H9 (cell line): ENCODE measurements around the gene ITPK1. TPM values are rescaled to one million over a fixed set of nuclear protein-coding genes. Genes with fewer than 3 reads are reported as not detected.

ENCODE experiments used
- DNase-seq: peaks from one replicate; pipeline ENCODE4 v3.0.0-alpha.2; 2017
- H2AFZ ChIP-seq: one replicate; pipeline ENCODE4 v1.6.1; 2013; ENCODE audit warnings: mild to moderate bottlenecking, low read length, control low read depth, moderate library complexity
- H2AK5ac ChIP-seq: 2 replicates; pipeline ENCODE4 v1.6.1; 2013; ENCODE audit warnings: low read length, control low read depth, mixed read lengths; ENCODE audit not compliant: insufficient read length
- H2BK120ac ChIP-seq: one replicate; pipeline ENCODE4 v1.6.1; 2013; ENCODE audit warnings: low read depth, mild to moderate bottlenecking, low read length, control low read depth, inconsistent platforms; ENCODE audit not compliant: poor library complexity, severe bottlenecking
- H2BK12ac ChIP-seq: 2 replicates; pipeline ENCODE4 v1.6.1; 2013; ENCODE audit warnings: low read length, control low read depth, mixed read lengths, low read depth; ENCODE audit not compliant: insufficient read length
- H2BK15ac ChIP-seq: 2 replicates; pipeline ENCODE4 v1.6.1; 2013; ENCODE audit warnings: low read depth, low read length, control low read depth
- H2BK20ac ChIP-seq: one replicate; pipeline ENCODE4 v1.6.1; 2013; ENCODE audit warnings: low read depth, mild to moderate bottlenecking, low read length, control low read depth, inconsistent platforms; ENCODE audit not compliant: poor library complexity, severe bottlenecking
- H2BK5ac ChIP-seq: 2 replicates; pipeline ENCODE4 v1.6.1; 2013; ENCODE audit warnings: low read length, control low read depth, mixed read lengths; ENCODE audit not compliant: insufficient read length
- H3K14ac ChIP-seq: 2 replicates; pipeline ENCODE4 v1.6.1; 2013; ENCODE audit warnings: low read length, control low read depth; ENCODE audit not compliant: insufficient read depth
- H3K18ac ChIP-seq: 2 replicates; pipeline ENCODE4 v1.6.1; 2013; ENCODE audit warnings: low read depth, mild to moderate bottlenecking, mixed read lengths, low read length, control low read depth; ENCODE audit not compliant: insufficient read length
- H3K23ac ChIP-seq: 2 replicates; pipeline ENCODE4 v1.6.1; 2013; ENCODE audit warnings: low read length, control low read depth, mixed read lengths, low read depth; ENCODE audit not compliant: insufficient read length
- H3K23me2 ChIP-seq: 2 replicates; pipeline ENCODE4 v1.6.1; 2013; ENCODE audit warnings: low read depth, mild to moderate bottlenecking, mixed read lengths, low read length, control low read depth; ENCODE audit not compliant: insufficient read length, poor library complexity, severe bottlenecking
- H3K27ac ChIP-seq: 2 replicates; pipeline ENCODE4 v1.5.1; 2013; ENCODE audit warnings: low read length, control low read depth, mixed read lengths, low read depth; ENCODE audit not compliant: insufficient read length
- H3K27me3 ChIP-seq: 2 replicates; pipeline ENCODE4 v1.6.1; 2013; ENCODE audit warnings: low read length, control low read depth, inconsistent platforms; ENCODE audit not compliant: insufficient read depth
- H3K4ac ChIP-seq: 2 replicates; pipeline ENCODE4 v1.6.1; 2013; ENCODE audit warnings: low read depth, mild to moderate bottlenecking, control low read depth, inconsistent platforms, low read length, moderate library complexity
- H3K4me1 ChIP-seq: 2 replicates; pipeline ENCODE4 v1.6.1; 2013; ENCODE audit warnings: low read length, control low read depth, inconsistent platforms; ENCODE audit not compliant: insufficient read depth
- H3K4me2 ChIP-seq: 2 replicates; pipeline ENCODE4 v1.6.1; 2013; ENCODE audit warnings: low read length, control low read depth, mixed read lengths; ENCODE audit not compliant: insufficient read length, insufficient read depth
- H3K56ac ChIP-seq: 2 replicates; pipeline ENCODE4 v1.6.1; 2013; ENCODE audit warnings: low read depth, mild to moderate bottlenecking, mixed read lengths, low read length, control low read depth; ENCODE audit not compliant: insufficient read length
- H3K79me1 ChIP-seq: 2 replicates; pipeline ENCODE4 v1.6.1; 2013; ENCODE audit warnings: low read depth, mild to moderate bottlenecking, moderate library complexity, low read length, control low read depth, inconsistent platforms; ENCODE audit not compliant: insufficient read depth, poor library complexity, severe bottlenecking
- H3K79me2 ChIP-seq: 2 replicates; pipeline ENCODE4 v1.6.1; 2013; ENCODE audit warnings: low read length, control low read depth, inconsistent platforms; ENCODE audit not compliant: insufficient read depth
- H3K9ac ChIP-seq: 2 replicates; pipeline ENCODE4 v1.6.1; 2013; ENCODE audit warnings: low read length, control low read depth, mixed read lengths; ENCODE audit not compliant: insufficient read length; ENCODE audit errors: extremely low read depth
- H3K9me3 ChIP-seq: one replicate; pipeline ENCODE4 v1.6.1; 2013; ENCODE audit warnings: low read depth, low read length, inconsistent platforms; ENCODE audit not compliant: control insufficient read depth
- H3T11ph ChIP-seq: one replicate; pipeline ENCODE4 v1.6.1; 2013; ENCODE audit warnings: mild to moderate bottlenecking, low read length, control low read depth, inconsistent platforms
- H4K20me1 ChIP-seq: one replicate; pipeline ENCODE4 v1.6.1; 2013; ENCODE audit not compliant: control insufficient read depth, insufficient read length, insufficient read depth
- H4K5ac ChIP-seq: 2 replicates; pipeline ENCODE4 v1.6.1; 2013; ENCODE audit warnings: low read depth, mild to moderate bottlenecking, mixed read lengths, low read length, control low read depth; ENCODE audit not compliant: insufficient read length
- H4K8ac ChIP-seq: replicated peaks from 2 replicates; pipeline ENCODE4 v1.6.1; 2013; ENCODE audit warnings: low read length, control low read depth, mixed read lengths, low read depth; ENCODE audit not compliant: insufficient read length
- H4K91ac ChIP-seq: 2 replicates; pipeline ENCODE4 v1.6.1; 2013; ENCODE audit warnings: low read depth, mild to moderate bottlenecking, moderate library complexity, mixed read lengths, low read length, control low read depth; ENCODE audit not compliant: insufficient read length
- H3K27ac Mint-ChIP-seq, 3 experiments: 2 replicates in 2 of 3; 3 replicates in 1 of 3; pipeline ENCODE4 v1.8.0; 2020 to 2021; ENCODE audit warnings: mixed read lengths in 3 of 3, mild to moderate bottlenecking in 1 of 3, moderate library complexity in 1 of 3
- H3K27me3 Mint-ChIP-seq: 2 replicates; pipeline ENCODE4 v1.8.0; 2021; ENCODE audit warnings: low read depth, mild to moderate bottlenecking, moderate library complexity, mixed read lengths
- H3K36me3 Mint-ChIP-seq, 3 experiments: 2 replicates in 2 of 3; 3 replicates in 1 of 3; pipeline ENCODE4 v1.8.0; 2020 to 2021; ENCODE audit warnings: low read depth in 3 of 3, mixed read lengths in 3 of 3; ENCODE audit not compliant: insufficient read depth in 1 of 3
- H3K4me1 Mint-ChIP-seq, 2 experiments: 2 replicates each; pipeline ENCODE4 v1.8.0; 2020; ENCODE audit warnings: mixed read lengths in 2 of 2
- H3K4me3 Mint-ChIP-seq, 2 experiments: 2 replicates in 1 of 2; 3 replicates in 1 of 2; pipeline ENCODE4 v1.8.0; 2020 to 2021; ENCODE audit warnings: mild to moderate bottlenecking in 2 of 2, mixed read lengths in 2 of 2, moderate library complexity in 1 of 2
- H3K9me3 Mint-ChIP-seq, 2 experiments: 2 replicates in 1 of 2; 3 replicates in 1 of 2; pipeline ENCODE4 v1.8.0; 2020; ENCODE audit warnings: mild to moderate bottlenecking in 2 of 2, mixed read lengths in 2 of 2, moderate library complexity in 1 of 2
- WGBS: extraction: QIAGEN DNeasy Blood & Tissue Kit; methylation state at CpG from one replicate; pipeline ENCODE4 v1.1.7; 2013; ENCODE audit warnings: missing lambda C conversion rate, low lambda C conversion rate, mixed read lengths; ENCODE audit not compliant: insufficient read length; ENCODE audit errors: extremely low coverage; 5-methylcytosine and 5-hydroxymethylcytosine counted together
- total RNA-seq: library from RNA; stranded (reverse); gene quantifications from 2 replicates; pipeline ENCODE4 v1.2.1, GENCODE V29; 2021
- TF ChIP-seq, protein P1 (sequence below): fragments of 200-600 bp; sonication (generic); conservative IDR thresholded peaks from 3 replicates; pipeline ENCODE4 v1.8.0; 2021; ENCODE audit warnings: antibody characterized with exemption, mild to moderate bottlenecking

Gene ITPK1
- total RNA-seq, 1 experiment from 2014 or later = 92.7 TPM

DNA sequence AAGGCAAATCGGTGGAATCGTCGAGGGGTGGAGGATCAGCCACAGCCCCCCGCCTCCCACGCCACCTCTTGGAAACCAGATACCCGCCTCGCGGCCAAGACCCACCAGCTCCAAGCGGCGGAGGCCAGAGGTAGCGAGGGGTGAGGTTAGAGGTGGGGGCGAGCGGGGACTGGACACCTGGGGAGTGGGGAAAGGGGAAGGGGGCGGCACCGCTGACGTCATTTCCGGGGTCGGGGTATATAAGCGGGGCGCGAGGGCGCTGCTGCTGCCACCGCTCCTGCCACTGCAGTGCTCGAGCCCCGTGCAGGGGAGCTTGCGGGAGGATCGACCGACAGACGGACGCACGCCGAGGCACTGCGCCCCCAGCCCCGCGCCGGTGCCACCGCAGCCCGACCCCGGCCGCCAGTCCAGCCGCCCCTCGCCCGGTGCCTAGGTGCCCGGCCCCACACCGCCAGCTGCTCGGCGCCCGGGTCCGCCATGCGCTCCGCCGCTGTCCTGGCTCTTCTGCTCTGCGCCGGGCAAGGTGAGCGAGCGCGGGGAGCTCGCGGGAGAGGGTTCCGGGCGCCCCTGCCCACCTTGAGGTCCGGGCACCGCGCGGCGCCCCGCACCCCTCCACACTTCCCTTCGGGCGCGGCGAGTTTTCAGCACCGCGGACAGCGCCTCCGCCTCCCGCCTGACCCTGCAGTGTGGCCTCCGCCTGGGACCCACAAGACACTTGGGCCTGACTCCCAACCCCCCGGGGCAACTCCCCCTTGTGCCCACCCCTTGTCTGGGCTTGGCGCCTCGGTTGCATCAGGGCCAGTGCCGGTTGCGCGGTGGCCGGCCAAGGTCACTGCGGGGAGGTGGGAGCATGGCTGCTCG lies 192.6 kb downstream of the ITPK1 start, which contains the start of gene CHGA:
Gene CHGA, plus strand, starts transcription at position 268 of the 861 bp plus-strand sequence. Its CDS starts 210 bp downstream, at position 478.
- no peak within 1 kb of the TSS for H2BK20ac ChIP-seq
- no peak within 1 kb of the TSS for H2AK5ac ChIP-seq
- no peak within 1 kb of the TSS for H4K91ac ChIP-seq
- H3K4me2 ChIP-seq = peak within 1 kb of the TSS; percentile 34
- peak within 1 kb of the TSS; percentile 83 for H3K14ac ChIP-seq
- no peak within 1 kb of the TSS for H2BK15ac ChIP-seq
- H3K79me1 ChIP-seq = no peaks in the 10 kb centered on the region
- H3K27ac ChIP-seq = no peak within 1 kb of the TSS
- Mint-ChIP-seq H3K9me3 (no peaks in the 10 kb centered on the region), H3K4me3 (peak within 1 kb of the TSS; percentile 79 to 94), H3K27me3 (peaks cover 67% of the 10 kb centered on the region), H3K4me1 (peaks cover 23 to 26% of the 10 kb centered on the region in 2 experiments), H3K36me3 (peaks cover 0 to 5% (median 0%) of the 10 kb centered on the region in 3 experiments; a peak in 2 of 7 replicates), H3K27ac (peak within 1 kb of the TSS in 1 of 3 experiments; percentile 90; a peak in 1 of 7 replicates)
- no peak within 1 kb of the TSS for H3K4ac ChIP-seq
- H3K4me1 ChIP-seq = no peaks in the 10 kb centered on the region
- no CpG with 5 or more reads among the region's 86 CpGs for WGBS
- H3T11ph ChIP-seq = no peak within 1 kb of the TSS
- no peak within 1 kb of the TSS for H3K56ac ChIP-seq
- no peak within 1 kb of the TSS for H2BK5ac ChIP-seq
- H3K9ac ChIP-seq = no peak within 1 kb of the TSS
- H4K8ac ChIP-seq = no peak within 1 kb of the TSS
- no peak within 1 kb of the TSS for H4K5ac ChIP-seq
- H3K27me3 ChIP-seq = no peaks in the 10 kb centered on the region; the same call in 1 of the 2 replicates
- no peaks in the 10 kb centered on the region for H3K9me3 ChIP-seq
- H3K23me2 ChIP-seq = peaks cover 13% of the 10 kb centered on the region
- H2BK12ac ChIP-seq = no peak within 1 kb of the TSS
- TF ChIP-seq, protein P1, sequence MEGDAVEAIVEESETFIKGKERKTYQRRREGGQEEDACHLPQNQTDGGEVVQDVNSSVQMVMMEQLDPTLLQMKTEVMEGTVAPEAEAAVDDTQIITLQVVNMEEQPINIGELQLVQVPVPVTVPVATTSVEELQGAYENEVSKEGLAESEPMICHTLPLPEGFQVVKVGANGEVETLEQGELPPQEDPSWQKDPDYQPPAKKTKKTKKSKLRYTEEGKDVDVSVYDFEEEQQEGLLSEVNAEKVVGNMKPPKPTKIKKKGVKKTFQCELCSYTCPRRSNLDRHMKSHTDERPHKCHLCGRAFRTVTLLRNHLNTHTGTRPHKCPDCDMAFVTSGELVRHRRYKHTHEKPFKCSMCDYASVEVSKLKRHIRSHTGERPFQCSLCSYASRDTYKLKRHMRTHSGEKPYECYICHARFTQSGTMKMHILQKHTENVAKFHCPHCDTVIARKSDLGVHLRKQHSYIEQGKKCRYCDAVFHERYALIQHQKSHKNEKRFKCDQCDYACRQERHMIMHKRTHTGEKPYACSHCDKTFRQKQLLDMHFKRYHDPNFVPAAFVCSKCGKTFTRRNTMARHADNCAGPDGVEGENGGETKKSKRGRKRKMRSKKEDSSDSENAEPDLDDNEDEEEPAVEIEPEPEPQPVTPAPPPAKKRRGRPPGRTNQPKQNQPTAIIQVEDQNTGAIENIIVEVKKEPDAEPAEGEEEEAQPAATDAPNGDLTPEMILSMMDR = no peak
- H2AFZ ChIP-seq = no peak within 1 kb of the TSS
- H2BK120ac ChIP-seq = no peak within 1 kb of the TSS
- no peak within 1 kb of the TSS for H3K23ac ChIP-seq
- DNase-seq = peak; percentile 82
- H4K20me1 ChIP-seq = peaks cover 7% of the 10 kb centered on the region
- peak within 1 kb of the TSS; percentile 15 for H3K18ac ChIP-seq
- H3K79me2 ChIP-seq = no peaks in the 10 kb centered on the region
